SK-N-SH (cell line): ENCODE results near the gene NCKAP5. TPM values are rescaled to one million over a fixed set of nuclear protein-coding genes. Genes with fewer than 3 reads are reported as not detected.

Source experiments
- CTCF ChIA-PET: fragments of 300-600, 350-600 bp; formaldehyde crosslinking; extraction: SDS; loops from one replicate; lab custom pipeline; 2021; lab: Yijun Ruan, JAX
- POLR2A ChIA-PET: fragments of 350-600 bp; sonication (Branson Sonifier 250); formaldehyde crosslinking; extraction: SDS; loops from one replicate; lab custom pipeline; 2020; ENCODE audit warnings: antibody characterized with exemption, inconsistent platforms; lab: Yijun Ruan, JAX
- DNase-seq: peaks from one replicate; pipeline ENCODE4 v3.0.0; 2012
- H2AFZ ChIP-seq: fragments of 200-600 bp; sonication (generic); 2 replicates; pipeline ENCODE4 v1.8.1; 2016; ENCODE audit warnings: antibody characterized with exemption, mild to moderate bottlenecking, low read depth
- H3F3A ChIP-seq: fragments of 200-600 bp; sonication (generic); replicated peaks from 2 replicates; pipeline ENCODE3; 2016; ENCODE audit warnings: antibody characterized with exemption, mild to moderate bottlenecking; ENCODE audit not compliant: insufficient read depth
- H3K27ac ChIP-seq, 2 experiments: fragments of 200-500 bp in 1 of 2; fragments of 200-600 bp in 1 of 2; sonication (Bioruptor generic) in 1 of 2; sonication (generic), shearing (Covaris generic) in 1 of 2; 2 replicates each; pipeline versions ENCODE4 v1.5.1 to v1.6.1; 2014 to 2016; ENCODE audit warnings: low read depth in 2 of 2, inconsistent platforms in 1 of 2, low read length in 1 of 2, mild to moderate bottlenecking in 1 of 2, mixed read lengths in 1 of 2
- H3K27me3 ChIP-seq: fragments of 200-600 bp; sonication (generic), shearing (Covaris generic); 2 replicates; pipeline ENCODE4 v1.6.1; 2016; ENCODE audit warnings: mixed run types; ENCODE audit not compliant: insufficient read depth
- H3K36me3 ChIP-seq, 2 experiments: fragments of 200-500 bp in 1 of 2; fragments of 200-600 bp in 1 of 2; sonication (Bioruptor generic) in 1 of 2; sonication (generic) in 1 of 2; replicated peaks in 1 of 2; 2 replicates each; pipeline versions ENCODE3 to v1.5.1; 2014 to 2016; ENCODE audit warnings: low read length in 1 of 2, mild to moderate bottlenecking in 1 of 2; ENCODE audit not compliant: insufficient read depth in 2 of 2, control insufficient read depth in 1 of 2
- H3K4me1 ChIP-seq, 2 experiments: fragments of 200-500 bp in 1 of 2; fragments of 200-600 bp in 1 of 2; sonication (Bioruptor generic) in 1 of 2; sonication (generic), shearing (Covaris generic) in 1 of 2; 2 replicates each; pipeline versions ENCODE4 v1.5.1 to v1.6.1; 2014 to 2016; ENCODE audit warnings: low read depth in 1 of 2, low read length in 1 of 2, mixed run types in 1 of 2; ENCODE audit not compliant: insufficient read depth in 2 of 2, control insufficient read depth in 1 of 2
- H3K4me2 ChIP-seq: fragments of 200-600 bp; sonication (generic), shearing (Covaris generic); 2 replicates; pipeline ENCODE4 v1.6.1; 2017; ENCODE audit warnings: mixed run types
- H3K4me3 ChIP-seq, 2 experiments: fragments of 200-500 bp in 1 of 2; fragments of 200-600 bp in 1 of 2; sonication (Bioruptor generic) in 1 of 2; sonication (generic), shearing (Covaris generic) in 1 of 2; 2 replicates each; pipeline versions ENCODE4 v1.5.1 to v1.8.1; 2014 to 2016; ENCODE audit warnings: low read depth in 2 of 2, inconsistent platforms in 1 of 2, low read length in 1 of 2, mild to moderate bottlenecking in 1 of 2, mixed read lengths in 1 of 2, moderate library complexity in 1 of 2
- H3K79me2 ChIP-seq: fragments of 200-600 bp; sonication (generic); 2 replicates; pipeline ENCODE4 v1.8.1; 2017; ENCODE audit warnings: mild to moderate bottlenecking; ENCODE audit not compliant: insufficient read depth
- H3K9ac ChIP-seq: fragments of 200-600 bp; sonication (generic); 2 replicates; pipeline ENCODE4 v1.6.1; 2017; ENCODE audit warnings: mixed run types
- H3K9me2 ChIP-seq: fragments of 200-600 bp; sonication (generic); 2 replicates; pipeline ENCODE4 v1.6.1; 2017; ENCODE audit warnings: mixed run types
- H3K9me3 ChIP-seq: fragments of 200-600 bp; sonication (generic); 2 replicates; pipeline ENCODE4 v1.6.1; 2017; ENCODE audit warnings: mixed run types, mild to moderate bottlenecking, moderate library complexity
- H4K20me1 ChIP-seq: fragments of 200-600 bp; sonication (generic); 2 replicates; pipeline ENCODE4 v1.6.1; 2017; ENCODE audit warnings: mild to moderate bottlenecking, mixed run types; ENCODE audit not compliant: insufficient read depth
- CHD2 ChIP-seq: fragments of 150-350 bp; IDR thresholded peaks from 2 replicates; pipeline ENCODE4 v1.6.1; 2018; ENCODE audit warnings: low read length; ENCODE audit not compliant: partially characterized antibody
- CTCF ChIP-seq: fragments of 200-600 bp; sonication (generic); IDR thresholded peaks from 2 replicates; pipeline ENCODE4 v1.6.1; 2017; ENCODE audit warnings: antibody characterized with exemption, mild to moderate bottlenecking, moderate library complexity
- ELF1 ChIP-seq: IDR thresholded peaks from 2 replicates; pipeline ENCODE4 v1.4.0; 2012
- EZH2phosphoT487 ChIP-seq: fragments of 200-600 bp; sonication (generic); IDR thresholded peaks from 2 replicates; pipeline ENCODE4 v1.6.1; 2017; ENCODE audit warnings: low read depth, mixed run types, mild to moderate bottlenecking, antibody characterized with exemption, moderate library complexity, borderline replicate concordance
- FOSL2 ChIP-seq: IDR thresholded peaks from 2 replicates; pipeline ENCODE4 v1.4.0; 2012; ENCODE audit warnings: low read depth, mild to moderate bottlenecking, moderate library complexity, borderline replicate concordance
- FOXJ3 ChIP-seq: sonication (generic); formaldehyde crosslinking; IDR thresholded peaks from 2 replicates; pipeline ENCODE4 v1.5.1; 2020; ENCODE audit warnings: mild to moderate bottlenecking, missing genetic modification reagents
- FOXM1 ChIP-seq: IDR thresholded peaks from 2 replicates; pipeline ENCODE4 v1.4.0; 2012; ENCODE audit warnings: low read depth, mild to moderate bottlenecking
- GABPA ChIP-seq: IDR thresholded peaks from 2 replicates; pipeline ENCODE4 v1.4.0; 2012; ENCODE audit warnings: low read depth, mild to moderate bottlenecking
- JUND ChIP-seq: IDR thresholded peaks from 2 replicates; pipeline ENCODE4 v1.4.0; 2012
- MXI1 ChIP-seq: IDR thresholded peaks from 2 replicates; pipeline ENCODE4 v1.6.1; 2012; ENCODE audit warnings: mild to moderate bottlenecking, low read depth, low read length, improper control_type of control experiment
- NRF1 ChIP-seq: IDR thresholded peaks from 2 replicates; pipeline ENCODE4 v1.6.1; 2012; ENCODE audit warnings: low read depth, mild to moderate bottlenecking, low read length
- POLR2AphosphoS5 ChIP-seq: IDR thresholded peaks from 2 replicates; pipeline ENCODE4 v1.6.1; 2012; ENCODE audit warnings: low read depth, low read length
- RCOR1 ChIP-seq: fragments of 150-350 bp; IDR thresholded peaks from 2 replicates; pipeline ENCODE4 v1.6.1; 2017; ENCODE audit warnings: antibody characterized with exemption, low read length
- SIN3A ChIP-seq: IDR thresholded peaks from 2 replicates; pipeline ENCODE4 v1.6.1; 2012; ENCODE audit warnings: low read depth, mild to moderate bottlenecking, low read length, moderate library complexity, borderline replicate concordance
- TAF1 ChIP-seq: IDR thresholded peaks from 2 replicates; pipeline ENCODE4 v1.6.1; 2012; ENCODE audit warnings: low read depth, mild to moderate bottlenecking, low read length, moderate library complexity, borderline replicate concordance
- USF2 ChIP-seq: fragments of 150-350 bp; IDR thresholded peaks from 2 replicates; pipeline ENCODE4 v1.6.1; 2017; ENCODE audit warnings: antibody characterized with exemption, low read length, low read depth, borderline replicate concordance
- YY1 ChIP-seq: IDR thresholded peaks from 2 replicates; pipeline ENCODE4 v1.4.0; 2012; ENCODE audit warnings: low read depth, mild to moderate bottlenecking
- WGBS: methylation state at CpG from one replicate; pipeline ENCODE4 v1.1.6; 2017; ENCODE audit warnings: low lambda C conversion rate; 5-methylcytosine and 5-hydroxymethylcytosine counted together
- polyA plus RNA-seq, 3 experiments: library from polyadenylated mRNA; depleted of rRNA; stranded (reverse); fragments of >200 nt; gene quantifications; 2 replicates each; pipeline ENCODE4 v1.2.3, GENCODE V29; 2012
- TF ChIP-seq, protein P1 (sequence below): IDR thresholded peaks from 2 replicates; pipeline ENCODE4 v1.4.0; 2012; ENCODE audit warnings: low read depth

Gene NCKAP5
- polyA plus RNA-seq, 1 of the 3 experiments (the other 2 are of a cell fraction): 0.02 TPM

DNA sequence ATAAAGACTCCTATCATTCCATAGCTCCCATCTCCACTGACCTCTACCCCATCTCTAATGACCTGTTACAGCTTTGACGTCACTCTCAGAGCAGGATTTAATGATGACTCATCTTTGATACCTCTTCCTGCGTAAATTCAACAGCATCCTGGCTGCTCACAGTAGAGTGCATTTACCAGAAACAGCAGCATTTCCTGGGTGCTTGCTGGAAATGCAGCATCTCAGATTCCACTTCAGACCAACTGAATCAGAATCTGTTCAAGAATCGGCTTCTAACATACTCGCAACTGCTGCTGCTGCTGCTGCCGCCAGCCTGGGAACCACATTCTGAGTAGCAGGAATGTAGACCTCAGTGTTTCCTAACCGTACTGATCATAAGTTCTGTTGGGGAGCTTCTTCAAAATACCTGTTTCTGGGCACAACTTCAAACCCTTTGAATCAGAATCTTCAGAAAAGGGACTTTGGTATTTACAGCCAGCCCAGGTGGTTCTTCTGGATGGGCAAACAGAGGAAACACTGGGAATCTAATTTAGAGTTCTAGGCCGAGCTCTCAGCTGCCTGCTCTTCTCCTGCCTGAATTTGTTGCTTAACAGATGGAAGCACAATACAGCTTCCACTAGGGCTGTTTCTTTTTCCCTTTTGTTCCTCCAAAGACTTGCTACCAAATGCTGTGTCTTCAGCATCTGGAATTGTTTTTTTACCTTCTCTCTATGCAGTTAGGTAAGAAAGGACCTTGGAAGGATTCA, 241.4 kb downstream of the NCKAP5 start:
- no peaks in the 10 kb centered on the region for H3K9me2 ChIP-seq
- H3K9me3 ChIP-seq: no peaks in the 10 kb centered on the region
- H3K27ac ChIP-seq: no peak overlapping the region
- CTCF ChIA-PET: no interaction called here
- H3K79me2 ChIP-seq: no peaks in the 10 kb centered on the region
- H3K4me1 ChIP-seq: peaks cover 0 to 19% of the 10 kb centered on the region in 2 experiments; a peak in 3 of 4 replicates
- TF ChIP-seq FOSL2 (0 out of 2 replicates have a peak, but pooled peaks have one; percentile 21), JUND (0 out of 2 replicates have a peak, but pooled peaks have one; percentile 15), CHD2 (no peak)
- peak overlapping the region; percentile 54; the same call in 1 of the 2 replicates for H2AFZ ChIP-seq
- DNase-seq: no peak
- WGBS: 61% methylated on average over 7 of the region's 7 CpGs
- H3K4me3 ChIP-seq: no peak overlapping the region
- no peak overlapping the region for H3K9ac ChIP-seq
- no peaks in the 10 kb centered on the region for H3F3A ChIP-seq
- no peaks in the 10 kb centered on the region for H3K27me3 ChIP-seq
- POLR2A ChIA-PET: no interaction called here
- H4K20me1 ChIP-seq: no peaks in the 10 kb centered on the region
- no peak overlapping the region for H3K4me2 ChIP-seq
- H3K36me3 ChIP-seq: no peaks in the 10 kb centered on the region

DNA sequence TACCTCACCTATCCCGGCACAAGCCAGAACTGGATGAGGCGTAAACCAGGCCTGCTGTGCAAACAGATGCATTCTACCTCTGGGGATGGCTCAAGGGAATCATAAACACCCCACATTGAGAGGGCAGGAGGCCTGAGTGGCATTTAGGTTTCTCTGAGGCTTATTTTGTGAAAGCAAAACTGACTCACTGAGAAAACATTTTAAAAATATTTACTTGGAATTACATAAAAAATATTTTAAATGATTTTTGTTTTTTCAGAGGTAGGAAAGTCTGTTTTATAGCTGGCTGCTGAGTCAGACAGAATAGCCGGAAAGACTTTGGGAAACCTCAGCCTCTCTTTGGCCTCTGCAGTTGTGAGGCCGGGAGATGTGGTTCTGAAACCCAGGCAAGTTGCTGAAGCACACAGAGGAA, 244.1 kb downstream of the NCKAP5 start:
- Histone ChIP-seq H3K9ac (no peak overlapping the region), H2AFZ (no peak overlapping the region), H3F3A (no peaks in the 10 kb centered on the region), H4K20me1 (no peaks in the 10 kb centered on the region), H3K36me3 (no peaks in the 10 kb centered on the region), H3K9me3 (no peaks in the 10 kb centered on the region), H3K79me2 (no peaks in the 10 kb centered on the region), H3K4me3 (no peak overlapping the region), H3K27ac (no peak overlapping the region), H3K4me1 (peaks cover 0 to 19% of the 10 kb centered on the region in 2 experiments; a peak in 2 of 4 replicates), H3K4me2 (no peak overlapping the region), H3K9me2 (no peaks in the 10 kb centered on the region), H3K27me3 (no peaks in the 10 kb centered on the region)
- TF ChIP-seq ELF1: no peak
- no peak for TF ChIP-seq POLR2AphosphoS5
- TF ChIP-seq FOXM1: no peak
- TF ChIP-seq SIN3A: no peak
- TF ChIP-seq FOXJ3 (CRISPR knock-in tag): no peak
- TF ChIP-seq JUND: no peak
- CTCF ChIA-PET: no interaction called here
- POLR2A ChIA-PET: no interaction called here
- no peak for DNase-seq
- WGBS: 68% methylated on average over 4 of the region's 4 CpGs

DNA sequence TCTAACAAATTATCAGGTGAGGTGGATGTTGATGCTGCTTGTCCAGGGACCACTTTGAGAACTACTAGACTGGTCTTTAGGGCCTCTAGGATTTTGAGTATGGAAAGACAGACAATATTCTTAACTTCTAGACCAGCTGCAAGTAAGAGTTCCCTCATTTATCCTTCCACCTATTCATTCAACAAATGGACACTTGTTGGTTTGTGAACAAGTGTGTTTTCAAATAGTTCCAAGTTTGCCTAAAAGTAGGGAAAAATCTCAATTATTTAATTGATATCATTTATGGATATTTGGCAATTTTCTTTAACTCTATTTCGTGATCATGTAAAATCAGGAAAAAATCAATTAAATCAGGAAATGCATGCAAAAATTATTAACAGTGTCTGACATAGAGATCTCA, 245.4 kb downstream of the NCKAP5 start:
- CTCF ChIA-PET: interaction anchor here (1.3 kb wide), 1 partner anchor 15 kb away, joined by 3 read pairs; no protein-coding TSS in a partner anchor

More for the DNA sequence above, 245.4 kb downstream of the NCKAP5 start:
- Histone ChIP-seq H3K9ac (no peak overlapping the region), H3K79me2 (no peaks in the 10 kb centered on the region), H4K20me1 (no peaks in the 10 kb centered on the region), H3K9me3 (no peaks in the 10 kb centered on the region), H3K9me2 (no peaks in the 10 kb centered on the region), H3K4me1 (peaks cover 0 to 19% of the 10 kb centered on the region in 2 experiments; a peak in 2 of 4 replicates), H3K27me3 (no peaks in the 10 kb centered on the region), H3K4me2 (no peak overlapping the region), H3F3A (no peaks in the 10 kb centered on the region), H3K27ac (no peak overlapping the region), H2AFZ (no peak overlapping the region), H3K4me3 (no peak overlapping the region), H3K36me3 (no peaks in the 10 kb centered on the region)
- DNase-seq: no peak
- WGBS: 15% methylated on average over 1 of the region's 1 CpG
- TF ChIP-seq EZH2phosphoT487 (no peak), TAF1 (no peak), USF2 (no peak), JUND (no peak), MXI1 (no peak), RCOR1 (no peak), SIN3A (no peak), NRF1 (no peak), CHD2 (no peak), FOSL2 (no peak), YY1 (no peak), GABPA (no peak), CTCF (no peak)
- TF ChIP-seq, protein P1, sequence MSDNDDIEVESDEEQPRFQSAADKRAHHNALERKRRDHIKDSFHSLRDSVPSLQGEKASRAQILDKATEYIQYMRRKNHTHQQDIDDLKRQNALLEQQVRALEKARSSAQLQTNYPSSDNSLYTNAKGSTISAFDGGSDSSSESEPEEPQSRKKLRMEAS: no peak
- POLR2A ChIA-PET: no interaction called here
